Measurements from ENCODE around the gene MGAT4B.

MGAT4B gene

DNA sequence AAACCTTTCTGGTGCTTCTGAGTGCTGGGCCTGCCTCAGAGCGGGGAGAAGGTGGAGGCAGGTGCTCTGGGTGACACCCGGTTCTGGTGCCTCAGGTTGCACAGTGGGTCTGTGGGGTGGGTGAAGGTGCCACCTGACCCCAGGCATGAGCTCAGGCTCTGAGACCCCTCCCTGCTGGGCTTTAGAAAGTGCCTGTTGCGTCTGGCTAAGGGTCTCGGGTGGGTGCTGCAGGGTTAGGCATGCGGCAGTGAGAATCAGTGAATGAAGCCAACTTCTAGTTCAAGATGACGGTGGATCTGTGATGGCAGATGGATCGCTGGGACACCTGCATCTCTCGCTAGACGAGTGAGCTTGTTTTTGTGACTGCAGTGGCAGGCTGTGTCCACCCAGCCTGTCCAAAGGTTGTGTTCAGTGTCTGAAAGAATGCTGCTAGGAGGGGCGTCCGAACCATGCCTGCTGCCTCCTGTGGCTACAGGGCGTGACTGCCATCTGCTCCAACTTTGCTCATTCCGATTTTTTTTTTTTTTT lies 19.1 kb upstream of the MGAT4B start:
- H3K4me1 ChIP-seq (ENCODE audit: control extremely low read depth in 1 of 4, control insufficient read depth in 4 of 4, insufficient read depth in 4 of 4, low read length in 3 of 4): peaks cover 0 to 27% (median 18%) of the 10 kb centered on the region in 4 experiments
- POLR2A ChIA-PET: interaction anchor here (1.4 to 3.2 kb wide), 3 partner anchors 11 to 22 kb away, joined by 4 to 10 read pairs (median 4); no protein-coding TSS in a partner anchor
- H3K27ac ChIP-seq (ENCODE audit: insufficient read depth in 1 of 2, low read depth in 1 of 2, low read length in 2 of 2, poor library complexity in 1 of 2, severe bottlenecking in 2 of 2): no peak overlapping the region

DNA sequence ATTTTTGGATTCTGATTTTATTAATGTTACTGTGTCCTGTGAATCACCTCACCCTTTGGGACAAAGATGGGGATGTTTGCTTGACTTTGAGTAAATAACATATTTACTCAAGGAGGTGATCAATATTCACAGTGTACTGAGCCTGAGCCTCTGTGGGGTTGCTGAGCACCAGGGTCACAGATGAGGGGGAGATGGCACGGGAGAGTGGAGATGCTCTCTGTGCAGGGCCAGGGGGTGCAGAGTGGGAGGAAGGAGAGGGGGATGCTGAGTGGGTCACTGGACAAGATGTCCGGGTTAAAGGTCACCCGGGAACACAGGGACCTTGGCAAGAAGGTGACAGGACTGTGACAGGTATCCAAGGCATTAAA lies 18.1 kb upstream of the MGAT4B start:
- CTCF ChIA-PET: interaction anchor here (1.0 to 14.0 kb wide), 3 partner anchors 11 to 23 kb away, joined by 3 to 124 read pairs (median 3); no protein-coding TSS in a partner anchor
- Histone ChIP-seq H3K4me1 (ENCODE audit: control extremely low read depth in 1 of 4, control insufficient read depth in 4 of 4, insufficient read depth in 4 of 4, low read length in 3 of 4) (peaks cover 0 to 36% (median 26%) of the 10 kb centered on the region in 4 experiments), H3K27ac (ENCODE audit: insufficient read depth in 1 of 2, low read depth in 1 of 2, low read length in 2 of 2, poor library complexity in 1 of 2, severe bottlenecking in 2 of 2) (no peak overlapping the region), H3K36me3 (ENCODE audit: control insufficient read depth in 4 of 4, insufficient read depth in 4 of 4, low read length in 3 of 4) (peaks cover 24 to 62% (median 54%) of the 10 kb centered on the region in 4 experiments), H3K9me3 (ENCODE audit: control extremely low read depth in 1 of 5, control insufficient read depth in 4 of 5, insufficient read depth in 2 of 5, low read depth in 1 of 5, low read length in 4 of 5) (no peaks in the 10 kb centered on the region), H3K27me3 (replicated peaks in 2 of 5; ENCODE audit: control insufficient read depth in 4 of 5, insufficient read depth in 5 of 5, low read length in 4 of 5) (no peaks in the 10 kb centered on the region), H3K4me3 (ENCODE audit: control insufficient read depth in 1 of 7, extremely low read depth in 1 of 7, insufficient read depth in 4 of 7, low read depth in 2 of 7, low read length in 6 of 7) (no peak overlapping the region)
- no peak for DNase-seq
- POLR2A ChIA-PET: interaction anchor here (1.4 to 3.2 kb wide), 3 partner anchors 12 to 21 kb away, joined by 4 to 10 read pairs (median 4); no protein-coding TSS in a partner anchor
- WGBS (ENCODE audit: insufficient coverage): 100% methylated on average over 2 of the region's 3 CpGs

More for the DNA sequence above, 19.1 kb upstream of the MGAT4B start:
- H3K36me3 ChIP-seq (ENCODE audit: control insufficient read depth in 4 of 4, insufficient read depth in 4 of 4, low read length in 3 of 4): peaks cover 24 to 72% (median 59%) of the 10 kb centered on the region in 4 experiments
- H3K27me3 ChIP-seq (replicated peaks in 2 of 5; ENCODE audit: control insufficient read depth in 4 of 5, insufficient read depth in 5 of 5, low read length in 4 of 5): no peaks in the 10 kb centered on the region
- no peaks in the 10 kb centered on the region for H3K9me3 ChIP-seq (ENCODE audit: control extremely low read depth in 1 of 5, control insufficient read depth in 4 of 5, insufficient read depth in 2 of 5, low read depth in 1 of 5, low read length in 4 of 5)
- CTCF ChIA-PET: interaction anchor here (0.7 to 14.0 kb wide), 4 partner anchors 12 to 63 kb away, joined by 3 to 124 read pairs (median 3); no protein-coding TSS in a partner anchor
- 96% methylated on average over 9 of the region's 13 CpGs for WGBS (ENCODE audit: insufficient coverage)
- DNase-seq: peak in 1 of 3 donors; percentile 65
- H3K4me3 ChIP-seq (ENCODE audit: control insufficient read depth in 1 of 7, extremely low read depth in 1 of 7, insufficient read depth in 4 of 7, low read depth in 2 of 7, low read length in 6 of 7): no peak overlapping the region

DNA sequence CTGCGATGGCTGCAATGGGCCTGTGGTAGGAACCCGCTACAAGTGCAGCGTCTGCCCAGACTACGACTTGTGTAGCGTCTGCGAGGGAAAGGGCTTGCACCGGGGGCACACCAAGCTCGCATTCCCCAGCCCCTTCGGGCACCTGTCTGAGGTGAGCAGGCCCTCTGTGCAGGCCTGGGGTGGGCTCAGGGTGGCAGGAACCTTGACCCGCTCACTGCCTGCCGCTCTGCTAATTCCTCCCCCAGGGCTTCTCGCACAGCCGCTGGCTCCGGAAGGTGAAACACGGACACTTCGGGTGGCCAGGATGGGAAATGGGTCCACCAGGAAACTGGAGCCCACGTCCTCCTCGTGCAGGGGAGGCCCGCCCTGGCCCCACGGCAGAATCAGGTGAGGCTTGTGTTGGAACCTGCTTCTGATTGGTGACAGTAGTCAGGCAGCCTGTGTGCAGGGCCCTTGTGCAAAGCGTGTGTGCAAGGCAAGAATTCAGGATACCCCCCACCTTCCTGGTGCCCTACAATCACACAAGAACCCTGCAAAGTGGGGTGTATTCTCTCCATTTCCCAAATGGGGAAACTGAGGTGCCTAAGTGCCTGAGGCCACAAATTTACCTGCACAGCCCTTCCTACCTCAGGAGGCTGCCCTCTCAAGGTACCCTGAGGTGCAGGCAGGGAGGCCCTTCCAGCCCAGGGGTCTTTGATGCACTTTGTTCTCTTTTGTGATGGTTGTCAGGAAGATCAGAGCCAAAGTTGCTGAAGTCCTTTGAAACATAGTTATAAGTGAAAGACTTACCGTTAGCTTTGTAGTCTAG lies 17.5 kb upstream of the MGAT4B start:
- POLR2A ChIA-PET: interaction anchor here (1.4 to 9.1 kb wide), 2 partner anchors 12 to 19 kb away, joined by 4 to 131 read pairs; partner anchors contain the start of gene MGAT4B
- Histone ChIP-seq H3K4me3 (ENCODE audit: control insufficient read depth in 1 of 7, extremely low read depth in 1 of 7, insufficient read depth in 4 of 7, low read depth in 2 of 7, low read length in 6 of 7) (no peak overlapping the region), H3K4me1 (ENCODE audit: control extremely low read depth in 1 of 4, control insufficient read depth in 4 of 4, insufficient read depth in 4 of 4, low read length in 3 of 4) (peaks cover 0 to 41% (median 32%) of the 10 kb centered on the region in 4 experiments), H3K36me3 (ENCODE audit: control insufficient read depth in 4 of 4, insufficient read depth in 4 of 4, low read length in 3 of 4) (peaks cover 22 to 57% (median 48%) of the 10 kb centered on the region in 4 experiments), H3K27ac (ENCODE audit: insufficient read depth in 1 of 2, low read depth in 1 of 2, low read length in 2 of 2, poor library complexity in 1 of 2, severe bottlenecking in 2 of 2) (no peak overlapping the region), H3K9me3 (ENCODE audit: control extremely low read depth in 1 of 5, control insufficient read depth in 4 of 5, insufficient read depth in 2 of 5, low read depth in 1 of 5, low read length in 4 of 5) (no peaks in the 10 kb centered on the region), H3K27me3 (replicated peaks in 2 of 5; ENCODE audit: control insufficient read depth in 4 of 5, insufficient read depth in 5 of 5, low read length in 4 of 5) (no peaks in the 10 kb centered on the region)
- WGBS (ENCODE audit: insufficient coverage): 97% methylated on average over 16 of the region's 22 CpGs
- CTCF ChIA-PET: interaction anchor here (14.0 kb wide), 1 partner anchor 22 kb away, joined by 124 read pairs; no protein-coding TSS in a partner anchor
- DNase-seq: no peak

DNA sequence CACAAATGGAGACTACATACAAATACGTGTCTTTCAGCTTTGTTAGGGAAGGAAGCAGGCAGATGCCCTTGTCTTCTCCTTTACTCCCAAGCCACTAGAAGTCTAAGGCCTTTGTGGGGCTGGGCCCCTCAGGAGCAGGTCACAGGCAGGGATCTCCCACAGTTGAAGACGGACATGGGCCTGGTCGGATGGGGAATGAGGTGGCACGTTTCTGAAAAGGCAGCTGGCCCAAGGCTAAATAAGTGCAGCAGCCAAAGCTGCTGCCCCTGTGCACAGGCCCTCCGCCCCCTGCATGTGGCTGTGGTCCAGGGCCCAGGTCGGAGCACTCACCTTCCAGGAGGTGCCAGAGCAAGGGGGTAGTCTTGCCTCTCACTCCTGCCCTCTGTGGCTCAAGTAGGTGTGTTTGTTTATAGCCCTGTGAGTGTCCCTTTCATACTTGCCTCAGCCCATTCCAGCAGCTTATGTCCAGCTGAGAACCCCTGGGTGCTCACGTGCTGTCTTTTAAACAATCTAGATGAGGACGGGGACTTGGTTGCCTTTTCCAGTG lies 15.9 kb upstream of the MGAT4B start:
- H3K4me1 ChIP-seq (ENCODE audit: control extremely low read depth in 1 of 4, control insufficient read depth in 4 of 4, insufficient read depth in 4 of 4, low read length in 3 of 4): peaks cover 0 to 49% (median 43%) of the 10 kb centered on the region in 4 experiments
- ChIA-PET POLR2A (interaction anchor here (0.6 to 9.1 kb wide), 6 partner anchors 10 to 655 kb away, joined by 3 to 131 read pairs (median 6); partner anchors contain the start of genes MAML1 and MGAT4B), CTCF (interaction anchor here (1.0 to 14.0 kb wide), 4 partner anchors 9 to 20 kb away, joined by 3 to 124 read pairs (median 4); no protein-coding TSS in a partner anchor)
- H3K36me3 ChIP-seq (ENCODE audit: control insufficient read depth in 4 of 4, insufficient read depth in 4 of 4, low read length in 3 of 4): peaks cover 16 to 48% (median 38%) of the 10 kb centered on the region in 4 experiments
- H3K27ac ChIP-seq (ENCODE audit: insufficient read depth in 1 of 2, low read depth in 1 of 2, low read length in 2 of 2, poor library complexity in 1 of 2, severe bottlenecking in 2 of 2): peak overlapping the region in 1 of 2 experiments; percentile 95
- peak overlapping the region in 6 of 7 experiments; percentile 21 to 96 (median 88) for H3K4me3 ChIP-seq (ENCODE audit: control insufficient read depth in 1 of 7, extremely low read depth in 1 of 7, insufficient read depth in 4 of 7, low read depth in 2 of 7, low read length in 6 of 7)
- no peak for DNase-seq
- no peaks in the 10 kb centered on the region for H3K9me3 ChIP-seq (ENCODE audit: control extremely low read depth in 1 of 5, control insufficient read depth in 4 of 5, insufficient read depth in 2 of 5, low read depth in 1 of 5, low read length in 4 of 5)
- 79% methylated on average over 6 of the region's 8 CpGs for WGBS (ENCODE audit: insufficient coverage)
- no peaks in the 10 kb centered on the region for H3K27me3 ChIP-seq (replicated peaks in 2 of 5; ENCODE audit: control insufficient read depth in 4 of 5, insufficient read depth in 5 of 5, low read length in 4 of 5)

DNA sequence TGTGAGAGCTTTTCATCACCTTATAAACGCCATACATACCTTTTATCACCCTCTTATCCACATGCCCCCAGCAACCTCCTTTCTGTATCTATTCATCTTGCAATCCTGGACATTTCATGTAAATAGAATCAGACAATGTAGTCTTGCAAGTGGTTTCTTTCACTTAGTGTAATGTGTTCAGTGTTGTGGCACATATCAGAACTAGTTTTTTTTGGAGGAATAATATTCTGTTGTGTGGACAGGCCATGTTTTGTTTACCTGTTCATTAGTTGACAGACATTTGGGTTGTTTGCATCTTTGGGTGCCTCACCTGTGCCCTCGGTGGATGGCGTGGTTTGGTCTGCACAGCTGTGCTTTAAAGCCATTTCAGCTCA lies 15.4 kb upstream of the MGAT4B start:
- WGBS (ENCODE audit: insufficient coverage): 100% methylated on average over 2 of the region's 3 CpGs
- peak overlapping the region in 6 of 7 experiments; percentile 82 to 96 (median 88) for H3K4me3 ChIP-seq (ENCODE audit: control insufficient read depth in 1 of 7, extremely low read depth in 1 of 7, insufficient read depth in 4 of 7, low read depth in 2 of 7, low read length in 6 of 7)
- H3K27me3 ChIP-seq (replicated peaks in 2 of 5; ENCODE audit: control insufficient read depth in 4 of 5, insufficient read depth in 5 of 5, low read length in 4 of 5): no peaks in the 10 kb centered on the region
- no peaks in the 10 kb centered on the region for H3K9me3 ChIP-seq (ENCODE audit: control extremely low read depth in 1 of 5, control insufficient read depth in 4 of 5, insufficient read depth in 2 of 5, low read depth in 1 of 5, low read length in 4 of 5)
- ChIA-PET CTCF (interaction anchor here (1.0 to 14.0 kb wide), 4 partner anchors 8 to 20 kb away, joined by 3 to 124 read pairs (median 4); no protein-coding TSS in a partner anchor), POLR2A (interaction anchor here (0.6 to 9.1 kb wide), 6 partner anchors 10 to 655 kb away, joined by 3 to 131 read pairs (median 6); partner anchors contain the start of genes MAML1 and MGAT4B)
- no peak for DNase-seq
- H3K4me1 ChIP-seq (ENCODE audit: control extremely low read depth in 1 of 4, control insufficient read depth in 4 of 4, insufficient read depth in 4 of 4, low read length in 3 of 4): peaks cover 0 to 50% (median 45%) of the 10 kb centered on the region in 4 experiments
- peak overlapping the region in 1 of 2 experiments; percentile 95 for H3K27ac ChIP-seq (ENCODE audit: insufficient read depth in 1 of 2, low read depth in 1 of 2, low read length in 2 of 2, poor library complexity in 1 of 2, severe bottlenecking in 2 of 2)
- H3K36me3 ChIP-seq (ENCODE audit: control insufficient read depth in 4 of 4, insufficient read depth in 4 of 4, low read length in 3 of 4): peaks cover 16 to 47% (median 37%) of the 10 kb centered on the region in 4 experiments

DNA sequence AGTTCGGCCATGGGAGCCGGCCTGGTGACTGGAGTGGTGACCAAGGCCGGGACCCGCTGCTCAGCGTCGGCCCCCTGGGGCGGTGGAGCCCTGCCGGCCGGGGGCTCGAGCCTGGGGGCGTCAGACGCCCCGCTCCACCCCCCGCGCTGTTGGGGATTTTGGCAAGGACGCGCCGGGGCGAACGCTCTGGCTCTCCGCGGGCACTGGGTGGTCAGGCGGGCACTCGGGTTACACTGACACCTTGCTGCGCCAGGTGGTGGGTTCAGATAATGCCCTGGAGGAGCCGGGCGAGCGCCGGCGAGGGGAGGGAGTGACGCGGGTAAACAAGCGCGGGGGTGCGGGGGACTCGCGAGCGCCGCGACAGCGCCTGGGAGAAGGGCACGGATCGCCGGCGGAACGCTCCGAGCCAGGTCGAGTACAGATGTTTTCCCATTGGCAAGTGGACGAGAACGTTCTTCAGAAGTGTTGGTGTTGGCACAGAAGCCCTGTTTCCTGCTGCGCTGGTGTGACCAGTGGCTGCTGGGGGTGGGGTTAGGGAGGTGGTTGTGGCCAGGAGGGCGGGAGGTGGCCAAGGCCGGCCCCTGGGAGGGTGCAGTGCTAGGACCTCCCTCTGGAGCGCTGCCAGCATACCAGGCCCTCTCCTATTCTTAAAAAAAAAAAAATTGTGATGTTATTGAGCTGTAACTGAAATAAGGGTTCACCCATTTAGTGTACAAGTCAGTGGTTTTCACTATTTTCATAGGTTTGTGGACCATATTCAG lies 14.8 kb upstream of the MGAT4B start:
- Histone ChIP-seq H3K27me3 (replicated peaks in 2 of 5; ENCODE audit: control insufficient read depth in 4 of 5, insufficient read depth in 5 of 5, low read length in 4 of 5) (no peaks in the 10 kb centered on the region), H3K27ac (ENCODE audit: insufficient read depth in 1 of 2, low read depth in 1 of 2, low read length in 2 of 2, poor library complexity in 1 of 2, severe bottlenecking in 2 of 2) (peak overlapping the region; percentile 92 to 95), H3K4me3 (ENCODE audit: control insufficient read depth in 1 of 7, extremely low read depth in 1 of 7, insufficient read depth in 4 of 7, low read depth in 2 of 7, low read length in 6 of 7) (peak overlapping the region; percentile 82 to 96 (median 89)), H3K9me3 (ENCODE audit: control extremely low read depth in 1 of 5, control insufficient read depth in 4 of 5, insufficient read depth in 2 of 5, low read depth in 1 of 5, low read length in 4 of 5) (no peaks in the 10 kb centered on the region), H3K4me1 (ENCODE audit: control extremely low read depth in 1 of 4, control insufficient read depth in 4 of 4, insufficient read depth in 4 of 4, low read length in 3 of 4) (peaks cover 0 to 56% (median 48%) of the 10 kb centered on the region in 4 experiments), H3K36me3 (ENCODE audit: control insufficient read depth in 4 of 4, insufficient read depth in 4 of 4, low read length in 3 of 4) (peaks cover 13 to 42% (median 34%) of the 10 kb centered on the region in 4 experiments)
- 0% methylated on average over 40 of the region's 54 CpGs for WGBS (ENCODE audit: insufficient coverage)
- ChIA-PET CTCF (interaction anchor here (1.3 to 14.0 kb wide), 4 partner anchors 11 to 57 kb away, joined by 3 to 124 read pairs (median 6); no protein-coding TSS in a partner anchor), POLR2A (interaction anchor here (0.6 to 9.1 kb wide), 6 partner anchors 11 to 654 kb away, joined by 3 to 131 read pairs (median 6); partner anchors contain the start of genes MAML1 and MGAT4B)
- peak; percentile 90 to 95 (median 94) for DNase-seq
